HG03520 (cell line): Measurements from ENCODE around the gene CCL15.

Experiments used
- ATAC-seq: cut with Tn5 transposase; IDR thresholded peaks from one replicate; pipeline ENCODE4 v1.9.1; 2021; ENCODE audit warnings: mild to moderate bottlenecking, moderate library complexity; ENCODE audit not compliant: unreplicated experiment

Gene CCL15

GRCh38 chr17:35949401-35949800 is 52.0 kb downstream of the CCL15 start:
- ATAC-seq, result no peak

- ATAC-seq, result no peak
These were observed 53.3 kb downstream of the CCL15 start for GRCh38 chr17:35948092-35948491.
